Stimulated activated CD8-positive, alpha-beta memory T cell treated with anti-CD3 and anti-CD28 coated beads, Interleukin-15, amount 100 ng/mL, for 48 hours (primary cell): Measurements from ENCODE around the gene CAPN3.

Experiments used
- DNase-seq, 2 donors: peaks; one replicate each; pipeline ENCODE4 v3.0.0-alpha.2; 2020; ENCODE audit warnings: low read depth in 2 of 2

CAPN3 gene

DNA sequence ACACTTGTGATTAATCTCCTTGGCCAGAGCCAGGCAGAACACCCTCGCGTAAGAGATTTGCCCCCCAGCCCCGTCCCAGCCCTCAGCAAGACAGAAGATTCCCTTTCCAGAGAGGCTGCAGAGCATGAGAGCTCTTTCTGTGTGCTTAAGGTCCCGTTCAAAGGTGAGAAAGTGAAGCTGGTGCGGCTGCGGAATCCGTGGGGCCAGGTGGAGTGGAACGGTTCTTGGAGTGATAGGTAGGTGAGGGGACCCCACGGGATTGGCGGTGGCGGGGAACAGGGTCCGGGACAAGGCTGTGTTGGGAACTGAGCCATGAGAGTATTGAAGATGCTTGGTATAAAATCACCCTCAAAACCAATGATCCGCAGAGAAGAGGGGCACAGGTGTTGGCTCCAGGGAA is 34.8 kb downstream of the CAPN3 start:
- DNase-seq, result no peak

DNA sequence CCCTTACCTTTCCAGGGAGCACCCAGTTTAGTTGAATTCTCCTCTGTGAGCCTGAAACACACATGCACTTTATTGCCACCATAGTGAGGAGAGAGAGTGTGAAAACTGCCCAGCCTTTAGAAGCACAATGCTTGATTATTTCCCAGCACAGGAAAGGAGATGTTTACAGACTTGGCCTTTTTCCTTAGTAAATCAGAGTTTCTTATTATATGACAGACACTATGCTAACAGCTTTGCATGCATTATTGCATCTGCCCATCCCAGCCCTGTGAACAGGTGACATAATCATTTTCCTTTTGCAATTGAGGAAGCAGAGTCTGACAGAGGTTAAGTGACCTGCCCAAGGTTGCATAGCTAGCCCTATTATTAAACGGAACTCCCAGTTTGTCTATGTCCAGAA is 36.5 kb downstream of the CAPN3 start:
- DNase-seq, result no peak

DNA sequence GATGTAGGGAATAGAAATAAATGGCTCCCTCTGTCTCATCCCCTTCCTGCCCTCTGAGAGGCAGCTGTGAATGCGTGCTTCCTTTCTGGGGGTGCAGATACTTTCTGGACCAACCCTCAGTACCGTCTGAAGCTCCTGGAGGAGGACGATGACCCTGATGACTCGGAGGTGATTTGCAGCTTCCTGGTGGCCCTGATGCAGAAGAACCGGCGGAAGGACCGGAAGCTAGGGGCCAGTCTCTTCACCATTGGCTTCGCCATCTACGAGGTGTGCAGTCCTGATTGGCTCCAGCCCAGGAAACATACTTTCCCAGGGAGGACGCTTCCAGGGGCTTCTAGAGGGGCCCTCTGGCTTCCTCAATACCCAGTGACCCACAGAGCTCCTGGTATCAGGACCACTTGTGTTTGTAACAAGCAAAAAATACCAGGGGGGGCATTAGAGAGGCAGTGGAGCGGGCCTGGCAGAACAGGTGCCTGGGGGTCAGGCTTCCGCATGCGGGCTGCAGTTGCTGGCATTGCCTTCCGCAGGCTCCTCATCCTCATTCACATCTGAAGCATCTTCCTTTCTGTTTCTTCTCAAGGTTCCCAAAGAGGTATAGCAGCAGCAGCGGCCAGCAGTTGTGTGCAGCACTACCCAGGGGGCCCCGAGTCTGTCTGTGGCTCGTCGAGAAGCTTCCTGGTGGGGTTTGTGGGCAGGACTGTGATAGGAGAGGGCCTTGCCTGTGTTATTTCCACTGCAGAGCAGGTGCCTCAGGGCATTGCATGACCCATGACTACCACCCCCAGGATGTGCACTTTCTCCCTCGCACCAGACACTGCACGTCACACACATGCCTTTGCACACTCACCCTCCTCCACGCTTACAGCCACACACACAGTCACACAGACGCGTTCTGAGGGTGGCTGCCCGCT is 42.5 kb downstream of the CAPN3 start:
- DNase-seq, result no peak

DNA sequence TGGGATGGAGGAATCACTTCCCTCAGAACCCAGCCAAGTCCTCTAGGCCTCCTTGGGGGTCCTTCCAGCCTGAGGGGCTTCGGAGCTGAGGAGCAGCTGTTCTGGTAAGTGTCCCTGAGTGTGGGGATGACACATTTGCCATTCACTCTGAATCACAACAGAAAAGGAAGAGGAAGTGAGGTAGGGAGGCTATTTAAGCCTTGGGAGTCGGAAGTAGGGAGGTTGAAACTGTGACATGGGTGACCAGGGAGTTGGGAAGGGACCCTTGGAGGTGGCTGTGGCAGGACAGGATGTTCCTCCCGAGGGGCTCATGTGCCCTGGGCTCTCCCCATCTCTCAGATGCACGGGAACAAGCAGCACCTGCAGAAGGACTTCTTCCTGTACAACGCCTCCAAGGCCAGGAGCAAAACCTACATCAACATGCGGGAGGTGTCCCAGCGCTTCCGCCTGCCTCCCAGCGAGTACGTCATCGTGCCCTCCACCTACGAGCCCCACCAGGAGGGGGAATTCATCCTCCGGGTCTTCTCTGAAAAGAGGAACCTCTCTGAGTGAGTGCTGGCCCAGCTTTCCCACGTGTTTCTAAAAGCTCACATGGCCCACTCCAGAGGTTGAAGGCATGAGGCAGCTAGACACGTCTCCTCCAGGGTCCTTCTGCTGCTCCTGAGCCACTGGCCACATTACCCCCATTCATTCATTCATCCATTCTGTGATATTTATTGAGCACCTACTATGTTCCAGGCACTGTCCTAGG is 43.3 kb downstream of the CAPN3 start:
- DNase-seq, result no peak

DNA sequence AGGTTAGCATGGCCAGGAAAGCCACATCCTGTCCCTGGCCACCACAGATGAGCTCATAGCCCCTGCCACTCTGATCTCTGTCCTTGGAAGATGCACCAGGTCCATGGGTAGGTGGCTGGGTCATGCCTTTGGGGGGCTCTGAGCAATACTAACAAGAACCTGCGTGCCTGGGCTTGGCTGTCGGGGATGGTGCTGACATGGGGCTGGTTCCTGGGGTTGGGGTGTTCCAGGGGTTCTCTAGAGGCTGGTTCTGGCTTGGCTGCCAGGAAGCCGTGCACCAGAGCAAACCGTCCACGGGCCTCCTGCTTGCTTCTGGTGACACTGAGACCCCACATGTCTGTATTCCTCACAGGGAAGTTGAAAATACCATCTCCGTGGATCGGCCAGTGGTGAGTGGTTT is 44.1 kb downstream of the CAPN3 start:
- DNase-seq, result no peak

DNA sequence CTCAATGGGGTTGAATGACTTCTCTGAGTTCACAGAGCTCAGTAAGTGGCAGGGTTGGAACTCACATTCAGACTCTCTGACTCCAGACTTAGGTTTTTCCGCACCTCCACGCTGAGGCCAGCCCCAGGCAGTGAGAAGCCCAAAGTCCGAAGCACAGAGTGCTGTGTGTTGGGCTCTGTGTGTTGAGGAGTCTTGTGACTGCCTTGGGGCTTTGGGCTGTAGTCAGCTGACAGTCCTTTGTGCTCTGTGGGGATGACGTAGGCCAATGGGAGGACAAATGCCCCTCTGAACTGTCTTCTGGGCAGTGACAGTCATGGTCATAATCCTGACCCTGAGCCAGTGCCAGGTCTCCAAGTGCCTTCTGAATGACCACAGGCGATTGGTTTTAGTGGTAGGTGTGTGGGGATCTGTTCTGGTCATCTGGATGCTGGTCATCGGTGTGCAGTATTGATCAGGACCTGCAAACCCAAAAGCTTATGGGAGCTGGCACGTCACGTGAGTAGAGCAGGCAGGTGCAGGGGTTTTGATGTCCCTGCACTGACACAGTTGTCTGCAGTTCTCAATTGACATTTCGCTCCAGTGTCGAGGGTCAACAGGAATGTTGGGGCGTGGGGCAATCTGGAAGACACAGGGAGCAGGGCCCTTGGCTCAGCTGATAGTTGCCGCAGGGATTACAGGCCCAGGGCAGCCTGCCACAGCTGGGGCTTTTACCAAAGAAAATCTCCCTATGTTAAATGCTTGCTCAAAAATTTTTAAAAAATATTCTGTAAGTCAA is 45.3 kb downstream of the CAPN3 start:
- DNase-seq, result no peak

DNA sequence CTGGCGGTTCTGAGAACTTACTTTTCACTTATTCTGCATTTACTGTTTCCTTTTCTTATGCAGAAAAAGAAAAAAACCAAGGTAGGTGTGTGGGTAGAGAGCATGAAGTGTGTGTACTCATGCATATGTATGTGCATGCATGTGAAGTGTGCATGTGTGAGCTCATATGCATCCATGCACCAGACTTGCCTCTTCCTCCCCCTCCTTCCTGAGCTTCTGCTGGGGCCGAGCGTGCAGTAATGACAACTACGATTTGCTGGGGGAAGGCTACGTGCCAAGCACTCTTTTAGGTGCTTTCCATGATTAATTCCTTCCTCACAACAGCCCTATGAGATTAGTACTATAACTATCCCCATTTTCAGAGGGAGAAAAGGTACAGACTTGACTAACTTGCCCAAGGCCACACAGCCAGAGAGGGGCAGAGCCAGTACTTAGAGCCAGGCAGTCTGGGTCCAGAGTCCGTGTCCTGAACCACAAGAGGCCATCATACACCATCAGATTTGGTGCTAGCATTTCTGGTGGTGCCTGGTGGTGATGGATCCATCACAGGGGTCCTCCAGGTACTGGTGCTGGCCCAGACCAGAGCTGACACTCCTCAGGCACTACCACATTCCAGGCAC is 46.7 kb downstream of the CAPN3 start:
- no peak for DNase-seq

DNA sequence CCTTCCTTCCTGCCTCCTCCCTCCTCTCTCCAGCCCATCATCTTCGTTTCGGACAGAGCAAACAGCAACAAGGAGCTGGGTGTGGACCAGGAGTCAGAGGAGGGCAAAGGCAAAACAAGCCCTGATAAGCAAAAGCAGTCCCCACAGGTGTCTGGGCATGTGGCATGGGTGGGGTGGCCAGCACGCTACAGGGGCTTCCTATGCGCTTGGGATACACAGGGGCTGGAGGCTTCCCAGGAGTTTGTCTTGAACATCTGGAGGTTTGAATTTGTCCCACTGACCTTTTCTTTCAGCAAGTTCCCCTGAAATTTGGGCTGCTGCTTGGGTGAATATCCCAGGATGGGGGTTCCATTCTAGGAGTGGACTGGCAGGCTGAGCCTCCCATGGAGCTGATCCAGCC is 48.9 kb downstream of the CAPN3 start:
- no peak for DNase-seq

DNA sequence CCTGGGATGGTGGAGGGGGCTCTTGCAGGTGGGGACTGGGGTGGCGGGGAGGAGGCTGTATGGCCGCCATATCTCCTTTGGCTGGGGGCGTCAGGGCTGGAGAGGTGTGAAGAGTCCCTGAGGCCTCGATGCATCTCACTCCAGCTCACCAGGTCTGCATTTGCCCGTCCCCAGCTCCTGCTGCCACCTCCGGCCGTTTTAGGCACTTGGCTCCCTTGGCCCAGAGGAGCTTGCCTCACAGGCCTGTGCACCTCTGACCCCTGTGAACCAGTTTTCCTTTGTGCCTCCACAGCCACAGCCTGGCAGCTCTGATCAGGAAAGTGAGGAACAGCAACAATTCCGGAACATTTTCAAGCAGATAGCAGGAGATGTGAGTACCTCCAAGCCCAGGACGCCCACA is 49.7 kb downstream of the CAPN3 start:
- no peak for DNase-seq

DNA sequence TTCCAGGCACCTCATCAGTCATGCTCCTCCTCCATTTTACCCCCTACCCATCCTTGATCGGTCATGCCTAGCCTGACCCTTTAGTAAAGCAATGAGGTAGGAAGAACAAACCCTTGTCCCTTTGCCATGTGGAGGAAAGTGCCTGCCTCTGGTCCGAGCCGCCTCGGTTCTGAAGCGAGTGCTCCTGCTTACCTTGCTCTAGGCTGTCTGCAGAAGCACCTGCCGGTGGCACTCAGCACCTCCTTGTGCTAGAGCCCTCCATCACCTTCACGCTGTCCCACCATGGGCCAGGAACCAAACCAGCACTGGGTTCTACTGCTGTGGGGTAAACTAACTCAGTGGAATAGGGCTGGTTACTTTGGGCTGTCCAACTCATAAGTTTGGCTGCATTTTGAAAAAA is 52.6 kb downstream of the CAPN3 start:
- DNase-seq, result no peak

DNA sequence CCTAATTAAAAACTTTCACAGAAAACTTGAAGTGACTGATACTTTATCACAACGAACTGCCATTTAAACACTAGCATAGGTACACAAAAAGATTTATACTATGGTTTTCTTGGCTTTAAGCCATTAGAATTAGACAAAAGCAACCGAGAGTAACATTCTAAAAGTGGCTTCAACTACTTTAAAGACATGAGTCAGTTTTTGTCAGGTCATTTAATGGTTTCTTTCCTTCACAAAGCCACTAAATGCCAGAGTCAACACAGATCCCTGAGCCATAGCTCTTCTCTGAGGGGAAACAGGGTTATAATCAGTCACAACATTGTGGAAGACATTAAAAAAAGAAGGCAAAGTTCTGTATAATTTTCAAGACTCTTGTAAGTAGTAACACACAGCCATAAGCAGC is 54.6 kb downstream of the CAPN3 start:
- DNase-seq, result no peak

DNA sequence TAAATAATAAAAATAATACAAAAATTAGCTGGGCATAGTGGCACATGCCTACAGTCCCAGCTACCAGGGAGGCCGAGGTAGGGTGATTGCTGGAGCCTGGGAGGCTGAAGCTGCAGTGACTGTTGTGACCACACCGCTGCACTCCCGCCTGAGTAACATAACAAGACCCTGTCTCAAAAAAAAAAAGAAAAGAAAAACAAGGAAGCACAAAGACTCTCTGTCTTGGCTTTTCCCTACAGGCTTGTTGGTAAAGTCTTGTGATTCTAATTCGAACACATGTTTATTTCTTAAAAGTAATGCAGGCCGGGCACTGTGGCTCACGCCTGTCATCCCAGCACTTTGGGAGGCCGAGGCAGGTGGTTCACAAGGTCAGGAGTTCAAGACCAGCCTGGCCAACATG is 60.1 kb downstream of the CAPN3 start:
- no peak for DNase-seq

DNA sequence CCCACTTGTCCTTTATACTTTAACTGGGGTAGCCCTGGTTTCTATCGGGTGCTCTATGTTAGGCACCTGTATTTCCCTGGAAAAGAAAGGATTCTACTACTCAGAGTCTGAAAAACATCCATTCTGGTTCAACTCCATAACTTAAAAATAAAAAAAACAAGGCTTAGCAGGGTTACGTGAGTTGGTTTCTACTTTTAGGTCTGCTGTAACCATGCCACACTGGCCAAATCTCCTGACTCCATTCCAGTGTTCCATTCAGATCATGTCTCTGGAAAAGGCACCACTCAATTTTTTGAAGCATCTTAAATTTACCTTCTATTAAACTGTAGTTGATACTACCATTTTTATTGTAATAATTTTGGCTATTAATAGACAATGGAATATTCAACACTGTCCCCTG is 62.1 kb downstream of the CAPN3 start:
- DNase-seq, result no peak

DNA sequence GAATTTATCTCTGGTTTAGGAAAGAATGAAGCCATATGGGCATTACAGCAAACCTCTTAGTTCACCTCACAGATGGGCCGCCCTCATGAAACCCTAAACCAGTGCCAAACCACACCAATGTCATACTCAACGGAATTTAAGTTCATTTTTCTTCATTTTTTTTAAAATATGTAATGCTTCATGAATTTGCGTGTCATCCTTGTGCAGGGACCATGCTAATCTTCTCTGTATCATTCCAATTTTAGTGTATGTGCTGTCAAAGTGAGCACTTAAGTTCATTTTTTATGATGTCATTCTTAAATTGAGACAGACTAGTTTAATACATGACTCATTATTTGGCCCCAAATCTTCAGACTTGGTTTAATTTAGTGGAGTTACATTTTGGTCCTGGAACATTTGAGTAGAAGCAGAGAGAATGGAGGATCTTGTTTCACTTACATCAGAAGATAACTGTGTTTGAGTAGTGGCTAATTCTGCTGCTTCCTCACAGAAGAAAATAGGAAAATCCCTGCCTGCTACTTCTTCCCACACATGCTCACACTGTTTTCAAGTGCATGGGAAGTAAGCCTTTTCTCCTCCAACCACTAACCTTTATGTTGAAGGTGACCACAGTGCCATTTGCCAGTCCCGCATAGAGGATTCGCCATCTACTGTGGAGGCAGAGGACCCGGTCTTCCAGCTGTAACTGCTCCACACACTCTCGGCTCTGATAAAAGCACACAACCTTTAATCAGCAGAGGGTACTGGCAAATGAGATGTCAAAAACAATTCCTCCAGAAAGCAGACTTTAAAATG is 68.3 kb downstream of the CAPN3 start:
- no peak for DNase-seq

DNA sequence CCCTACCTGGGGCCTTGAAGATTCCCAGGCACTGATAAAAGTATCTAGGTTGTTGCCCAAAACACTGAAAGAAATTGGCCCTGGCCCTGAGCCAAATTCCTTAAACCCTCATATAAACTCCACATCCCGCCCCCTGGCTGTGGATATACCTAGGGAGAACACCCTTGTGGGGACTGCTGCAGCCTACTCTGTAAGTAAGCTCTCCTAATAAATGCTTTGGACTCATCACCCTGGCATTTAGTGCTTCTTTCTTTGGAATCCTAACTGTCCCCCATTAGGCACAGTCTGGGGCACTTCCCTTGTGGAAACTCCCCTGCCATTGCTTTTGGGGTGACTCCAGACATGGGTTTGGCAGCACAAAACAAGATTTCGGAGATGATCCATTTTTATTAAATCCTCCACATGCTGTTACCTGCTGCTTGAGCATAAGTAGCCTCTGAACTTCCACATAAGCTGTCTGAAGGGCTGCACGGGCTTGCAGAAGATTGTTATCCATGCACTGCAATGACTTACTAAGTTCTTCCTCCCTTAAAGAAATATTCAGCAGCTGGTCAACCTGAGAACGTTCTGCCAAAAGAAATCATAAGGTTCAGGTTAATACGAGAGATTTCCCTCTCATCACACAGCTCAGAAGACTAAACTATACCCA is 85.2 kb downstream of the CAPN3 start:
- DNase-seq, result no peak

DNA sequence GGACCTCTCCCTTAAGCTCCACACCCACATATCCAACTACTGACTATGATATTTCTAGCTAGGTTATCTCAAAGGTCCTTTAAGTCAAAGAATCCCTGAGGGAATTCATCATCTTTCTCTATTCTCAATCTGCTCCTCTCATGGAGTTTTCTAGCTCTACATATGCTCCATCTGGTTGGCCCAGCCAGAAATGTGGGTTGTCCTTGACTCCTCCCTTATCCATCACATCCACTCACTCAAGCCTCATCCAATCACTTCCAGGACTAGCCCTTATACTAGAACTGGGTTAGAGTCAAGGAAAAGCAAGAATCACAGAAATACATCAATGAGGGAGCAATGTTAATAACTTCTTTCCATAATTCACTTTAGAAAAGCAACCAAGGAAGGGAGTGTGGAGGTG is 86.2 kb downstream of the CAPN3 start:
- DNase-seq, result no peak

DNA sequence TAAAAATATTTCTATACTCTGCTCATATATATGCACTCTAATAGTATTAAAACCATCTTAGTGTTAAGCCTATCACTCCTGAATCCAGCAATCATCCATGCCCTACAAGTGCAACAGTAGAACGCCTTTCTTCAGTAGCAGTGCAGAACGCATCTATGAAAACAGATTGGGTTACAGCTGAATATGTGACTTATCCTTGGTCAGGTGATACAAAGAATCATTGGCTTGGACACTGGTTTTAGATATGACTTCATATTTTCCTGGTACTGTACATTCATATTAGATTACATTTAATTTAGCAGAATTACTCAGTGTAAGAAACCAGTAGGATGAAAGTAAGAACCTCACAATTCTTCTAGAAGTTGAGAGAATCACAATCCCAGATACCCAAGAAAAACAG is 88.3 kb downstream of the CAPN3 start:
- DNase-seq, result no peak

DNA sequence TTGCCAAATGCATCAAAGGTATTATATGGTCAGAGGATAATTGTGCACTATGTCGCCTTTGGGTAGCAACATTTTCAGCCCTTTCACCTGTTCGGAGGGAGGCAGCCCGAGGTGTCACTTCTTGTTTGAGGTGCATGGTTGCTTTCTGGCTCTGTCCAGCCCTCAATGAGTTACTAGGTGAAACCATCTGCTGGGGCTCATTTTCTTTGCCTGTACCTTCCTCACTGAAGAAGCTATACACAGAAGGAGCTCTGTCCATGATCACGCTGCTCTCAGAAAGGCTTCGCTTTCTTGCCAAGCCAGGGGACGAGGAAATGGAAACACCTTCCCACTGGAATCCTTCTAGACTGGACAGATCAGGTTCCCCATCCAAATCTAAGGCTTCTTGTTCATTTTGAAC is 89.0 kb downstream of the CAPN3 start:
- no peak for DNase-seq

DNA sequence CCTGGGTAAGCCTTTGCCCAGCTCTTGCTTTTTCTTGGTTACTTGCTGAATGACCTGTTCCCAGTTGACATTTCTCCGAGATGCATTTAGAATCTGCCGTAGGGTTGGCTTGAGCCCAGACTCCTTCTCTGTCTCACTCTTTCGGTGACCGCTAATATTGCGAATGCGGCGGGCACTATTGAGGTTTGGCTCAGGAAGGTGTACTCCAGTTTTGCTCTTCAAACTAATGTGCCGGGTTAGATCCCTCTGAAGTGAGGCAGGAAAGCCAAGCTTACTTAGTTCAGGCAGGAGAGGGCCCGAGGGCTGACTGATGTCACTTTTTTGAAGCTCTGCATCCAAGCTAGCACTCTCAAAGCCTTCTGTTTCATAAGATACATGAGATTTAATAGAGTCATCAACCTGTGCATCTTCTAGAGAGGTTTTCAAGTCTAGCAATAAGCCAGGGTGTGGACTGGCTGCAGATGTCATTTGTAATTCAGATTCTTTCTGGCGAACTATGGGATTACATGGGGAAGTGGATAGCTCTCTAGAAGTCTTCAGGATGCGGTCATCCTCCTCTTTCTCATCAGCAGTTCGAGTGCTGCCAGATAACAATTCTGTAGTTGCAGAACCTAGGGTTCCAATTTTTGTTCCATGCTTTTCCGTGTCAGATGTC is 90.6 kb downstream of the CAPN3 start:
- DNase-seq, result no peak

DNA sequence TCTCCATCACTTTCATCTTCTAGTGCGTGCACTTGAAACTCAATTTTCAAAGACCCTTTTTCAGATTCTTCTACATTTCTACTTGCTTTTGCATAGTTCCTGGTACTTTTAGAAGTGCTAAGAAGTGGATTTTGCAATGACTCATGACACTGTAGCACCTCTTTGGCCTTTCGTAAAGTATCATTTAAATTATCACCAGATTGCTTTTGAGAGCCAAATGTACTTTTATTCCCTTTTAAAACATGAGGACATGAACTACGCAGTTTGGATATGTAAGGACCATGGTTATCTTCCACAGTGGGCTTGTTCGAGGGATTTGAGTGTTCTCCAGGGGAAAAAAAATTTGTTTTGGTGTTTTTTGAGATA is 91.1 kb downstream of the CAPN3 start:
- no peak for DNase-seq
